GM12878 (cell line): Measurements from ENCODE around the gene MYL11. TPM values are rescaled to one million over a fixed set of nuclear protein-coding genes. Genes with fewer than 3 reads are reported as not detected.

ENCODE experiments used
- ATAC-seq: fragments of 200-7000 bp; cut with Tn5 transposase; 3 replicates; pipeline ENCODE4 v1.9.1; 2020; ENCODE audit warnings: mild to moderate bottlenecking, moderate library complexity
- BruUV-seq: library from RNA; stranded (reverse); fragments of 400-500 nt; replicated peaks from 2 replicates; lab custom pipeline; 2021; lab: Mats Ljungman, UMichigan
- CTCF ChIA-PET: fragments of 300-600 bp; sonication (Branson Sonifier 250); formaldehyde crosslinking; extraction: SDS; loops from one replicate; lab custom pipeline; 2021; ENCODE audit warnings: inconsistent platforms; lab: Yijun Ruan, JAX
- POLR2A ChIA-PET: fragments of 350-600 bp; formaldehyde crosslinking; extraction: SDS; loops from one replicate; lab custom pipeline; 2021; ENCODE audit warnings: inconsistent platforms; lab: Charles Lee
- RAD21 ChIA-PET: fragments of 300-600 bp; sonication (Branson Sonifier 250); formaldehyde crosslinking; loops from one replicate; lab custom pipeline; 2023; ENCODE audit warnings: antibody characterized with exemption; ENCODE audit not compliant: unreplicated experiment; lab: Charles Lee
- SMC1A ChIA-PET: fragments of 300-600 bp; sonication (Branson Sonifier 250); formaldehyde crosslinking; loops from one replicate; lab custom pipeline; 2023; ENCODE audit not compliant: unreplicated experiment, uncharacterized antibody; lab: Charles Lee
- DNase-seq: peaks from one replicate; pipeline ENCODE4 v3.0.0-alpha.2; 2011; ENCODE audit warnings: low read depth, low spot score
- FAIRE-seq: peaks from 3 replicates; lab custom pipeline; 2011; peaks lifted over from hg19 to GRCh38; lab: Jason Lieb, UNC
- H2AFZ ChIP-seq: 2 replicates; pipeline ENCODE4 v1.6.0; 2011; ENCODE audit warnings: low read depth, low read length, control low read depth; ENCODE audit not compliant: control insufficient read depth
- H3K27ac ChIP-seq: 2 replicates; pipeline ENCODE4 v1.5.1; 2011; ENCODE audit warnings: control low read depth; ENCODE audit not compliant: control insufficient read depth, insufficient read depth
- H3K27me3 ChIP-seq, 2 experiments: replicated peaks in 1 of 2; 2 replicates each; pipeline versions ENCODE4 v1.6.0 to v1.6.1; 2011; ENCODE audit warnings: low read length in 1 of 2; ENCODE audit not compliant: control insufficient read depth in 2 of 2, insufficient read depth in 2 of 2
- H3K36me3 ChIP-seq, 2 experiments: 2 replicates each; pipeline ENCODE4 v1.5.1; 2011; ENCODE audit warnings: low read length in 1 of 2; ENCODE audit not compliant: control insufficient read depth in 2 of 2, insufficient read depth in 2 of 2
- H3K4me1 ChIP-seq: 2 replicates; pipeline ENCODE4 v1.6.1; 2011; ENCODE audit warnings: mild to moderate bottlenecking, low read length, moderate library complexity, mixed read lengths; ENCODE audit not compliant: control insufficient read depth, insufficient read depth
- H3K4me2 ChIP-seq: 2 replicates; pipeline ENCODE4 v1.6.0; 2011; ENCODE audit warnings: control low read depth; ENCODE audit not compliant: control insufficient read depth, insufficient read depth
- H3K4me3 ChIP-seq: fragments of 200-600 bp; sonication (generic); 2 replicates; pipeline ENCODE4 v1.5.1; 2016
- H3K79me2 ChIP-seq: 2 replicates; pipeline ENCODE4 v1.6.0; 2011; ENCODE audit warnings: low read length; ENCODE audit not compliant: control insufficient read depth, insufficient read depth
- H3K9ac ChIP-seq: 2 replicates; pipeline ENCODE4 v1.8.0; 2011; ENCODE audit warnings: low read length, control low read depth, mixed read lengths; ENCODE audit not compliant: control insufficient read depth, insufficient read depth
- H3K9me3 ChIP-seq: replicated peaks from 3 replicates; pipeline ENCODE4 v1.5.1; 2011; ENCODE audit warnings: mild to moderate bottlenecking, low read length; ENCODE audit not compliant: control insufficient read depth, insufficient read depth
- H4K20me1 ChIP-seq: 2 replicates; pipeline ENCODE4 v1.6.0; 2011; ENCODE audit not compliant: control insufficient read depth, insufficient read depth
- KLF5 ChIP-seq: fragments of 450-650 bp; IDR thresholded peaks from 2 replicates; pipeline ENCODE4 v1.6.1; 2014; ENCODE audit warnings: mild to moderate bottlenecking; ENCODE audit not compliant: partially characterized antibody
- MLLT1 ChIP-seq: fragments of 450-650 bp; IDR thresholded peaks from 2 replicates; pipeline ENCODE4 v1.6.1; 2016; ENCODE audit warnings: mild to moderate bottlenecking
- WGBS: methylation state at CpG from one replicate; pipeline ENCODE4 v1.1.6; 2016; ENCODE audit warnings: low lambda C conversion rate; ENCODE audit not compliant: insufficient replicate concordance, insufficient coverage; ENCODE audit errors: missing lambda C conversion rate; 5-methylcytosine and 5-hydroxymethylcytosine counted together
- in situ Hi-C: fragments of 300-500 bp; cut with MboI; formaldehyde crosslinking; loops from 9 replicates; pipeline ENCODE4 v1.14.3; 2018; ENCODE audit warnings: mixed read lengths
- intact Hi-C: fragments of 100-400 bp; cut with micrococcal nuclease; formaldehyde crosslinking; loops from one replicate; pipeline ENCODE4 v1.14.2; 2022; ENCODE audit not compliant: unreplicated experiment
- polyA plus RNA-seq, 11 experiments: library from polyadenylated mRNA; depleted of rRNA in 4 of 11; unstranded in 6 of 11; stranded (reverse) in 5 of 11; fragments of >200 nt; fragmentation: Nextera tagmentation in 4 of 11; fragmentation: Illumina TruSeq in 1 of 11; extraction: Ambion mirVana in 4 of 11; extraction: Trizol in 1 of 11; gene quantifications; 1 replicate in 1 of 11; 2 replicates in 10 of 11; pipeline versions ENCODE4 v1.2.1 to v1.2.3, GENCODE V29; 2011 to 2016; ENCODE audit warnings: inconsistent platforms in 2 of 11, missing spikeins in 2 of 11, low read depth in 1 of 11
- total RNA-seq, 4 experiments: library from RNA; depleted of rRNA in 3 of 4; stranded (reverse); fragments of >200 nt in 3 of 4; fragmentation: Illumina TruSeq in 1 of 4; extraction: Trizol in 1 of 4; gene quantifications; 2 replicates each; pipeline versions ENCODE4 v1.2.1 to v1.2.3, GENCODE V29; 2013 to 2021

The MYL11 gene
- total and polyA plus RNA-seq, 10 of the 15 experiments (the other 5 are each of a cell fraction or from before 2014, with no cell fraction given) = 0.19 to 1.2 (median 0.61) TPM; not detected in 5

- Histone ChIP-seq H3K9ac (peak overlapping the region; percentile 60), H3K27ac (0 out of 2 replicates have a peak overlapping the region, but pooled peaks have one; percentile 47), H3K4me1 (peaks cover 8% of the 10 kb centered on the region), H4K20me1 (no peaks in the 10 kb centered on the region), H3K4me3 (peak overlapping the region; percentile 69), H3K27me3 (no peaks in the 10 kb centered on the region), H3K9me3 (no peaks in the 10 kb centered on the region), H3K36me3 (peaks cover 3 to 6% of the 10 kb centered on the region in 2 experiments; a peak in 3 of 4 replicates), H2AFZ (peak overlapping the region; percentile 94), H3K79me2 (no peaks in the 10 kb centered on the region), H3K4me2 (peak overlapping the region; percentile 82)
- WGBS = 87% methylated on average over 18 of the region's 18 CpGs
- no peak for ATAC-seq
- in situ Hi-C loops = no loop called here
- no peak for DNase-seq
- ChIA-PET POLR2A (interaction anchor here (0.7 to 2.0 kb wide), 11 partner anchors 7 to 326 kb away, joined by 3 to 11 read pairs (median 5); partner anchors contain the start of genes DCTPP1, SEPTIN1, TBX6 and ZNF48), CTCF (interaction anchor here (0.6 to 3.6 kb wide), 11 partner anchors 8 to 325 kb away, joined by 3 to 20 read pairs (median 5); partner anchors contain the start of genes DCTPP1, TBC1D10B, TBX6 and ZNF764), RAD21 (interaction anchor here (0.9 to 2.0 kb wide), 16 partner anchors 8 to 326 kb away, joined by 3 to 17 read pairs (median 5); partner anchors contain the start of genes CORO1A, DCTPP1, TBC1D10B and TBX6), SMC1A (interaction anchor here (0.6 to 1.5 kb wide), 8 partner anchors 7 to 278 kb away, joined by 3 to 12 read pairs (median 5); partner anchors contain the start of genes DCTPP1, TBC1D10B and ZNF747)
- no peak for FAIRE-seq
- TF ChIP-seq KLF5 (no peak), MLLT1 (0 out of 2 replicates have a peak, but pooled peaks have one; percentile 42)
- intact Hi-C loops = no loop called here
- BruUV-seq = no TSS peak
These were observed 42.3 kb downstream of the MYL11 start for GRCh38 chr16:30416624-30417528.
